Endothelial cell (in vitro differentiated cells): ENCODE data around the gene BEST1. TPM values are rescaled to one million over a fixed set of nuclear protein-coding genes. Genes with fewer than 3 reads are reported as not detected.

Experiments
- DNase-seq: peaks from one replicate; pipeline ENCODE4 v3.0.0; 2021; ENCODE audit warnings: low spot score
- H3K27ac Mint-ChIP-seq: one replicate; pipeline ENCODE4 v1.8.0; 2021; ENCODE audit warnings: mixed read lengths, inconsistent platforms; ENCODE audit not compliant: unreplicated experiment
- H3K27me3 Mint-ChIP-seq: one replicate; pipeline ENCODE4 v1.8.0; 2021; ENCODE audit warnings: mild to moderate bottlenecking, moderate library complexity, mixed read lengths, inconsistent platforms; ENCODE audit not compliant: unreplicated experiment
- H3K36me3 Mint-ChIP-seq: one replicate; pipeline ENCODE4 v1.8.0; 2021; ENCODE audit warnings: mild to moderate bottlenecking, low read depth, mixed read lengths, inconsistent platforms; ENCODE audit not compliant: unreplicated experiment
- H3K4me1 Mint-ChIP-seq: one replicate; pipeline ENCODE4 v1.8.0; 2021; ENCODE audit warnings: mild to moderate bottlenecking, mixed read lengths, inconsistent platforms; ENCODE audit not compliant: unreplicated experiment
- H3K4me3 Mint-ChIP-seq: one replicate; pipeline ENCODE4 v1.8.0; 2021; ENCODE audit warnings: mild to moderate bottlenecking, mixed read lengths, inconsistent platforms; ENCODE audit not compliant: unreplicated experiment
- H3K9me3 Mint-ChIP-seq: one replicate; pipeline ENCODE4 v1.8.0; 2021; ENCODE audit warnings: mixed read lengths, inconsistent platforms; ENCODE audit not compliant: unreplicated experiment
- CTCF ChIP-seq: fragments of 200-600 bp; sonication (generic); IDR thresholded peaks from one replicate; pipeline ENCODE4 v1.5.0; 2021; ENCODE audit warnings: antibody characterized with exemption; ENCODE audit not compliant: unreplicated experiment
- total RNA-seq: library from RNA; stranded (reverse); fragmentation: NEBNext Ultra II Directional; extraction: Animal tissue kit (Norgen Biotek cat#: 25700); gene quantifications from one replicate; pipeline ENCODE4 v1.2.1, GENCODE V29; 2021; ENCODE audit not compliant: unreplicated experiment

Gene BEST1
- total RNA-seq, 1 donor from 2014 or later = 0.08 TPM

GRCh38 chr11:61969838-61970662 lies 19.9 kb downstream of the BEST1 start:
- H3K27ac Mint-ChIP-seq = no peak overlapping the region
- H3K36me3 Mint-ChIP-seq = peaks cover 7% of the 10 kb centered on the region
- peaks cover 8% of the 10 kb centered on the region for H3K27me3 Mint-ChIP-seq
- no peaks in the 10 kb centered on the region for H3K9me3 Mint-ChIP-seq
- no peak for DNase-seq
- H3K4me3 Mint-ChIP-seq = no peak overlapping the region
- no peak for TF ChIP-seq CTCF
- H3K4me1 Mint-ChIP-seq = peaks cover 39% of the 10 kb centered on the region

GRCh38 chr11:61971248-61972111 lies 21.3 kb downstream of the BEST1 start:
- no peak for TF ChIP-seq CTCF
- peaks cover under 1% of the 10 kb centered on the region for H3K36me3 Mint-ChIP-seq
- H3K27ac Mint-ChIP-seq = peak overlapping the region; percentile 89
- peaks cover 29% of the 10 kb centered on the region for H3K4me1 Mint-ChIP-seq
- H3K9me3 Mint-ChIP-seq = no peaks in the 10 kb centered on the region
- peak; percentile 61 for DNase-seq
- H3K4me3 Mint-ChIP-seq = peak overlapping the region; percentile 71
- peaks cover 8% of the 10 kb centered on the region for H3K27me3 Mint-ChIP-seq

GRCh38 chr11:61972112-61972671 lies 22.0 kb downstream of the BEST1 start:
- DNase-seq = no peak
- Mint-ChIP-seq H3K27me3 (peaks cover 8% of the 10 kb centered on the region), H3K4me1 (peaks cover 25% of the 10 kb centered on the region), H3K27ac (no peak overlapping the region), H3K36me3 (no peaks in the 10 kb centered on the region), H3K4me3 (peak overlapping the region; percentile 33), H3K9me3 (no peaks in the 10 kb centered on the region)
- TF ChIP-seq CTCF = no peak

DNA sequence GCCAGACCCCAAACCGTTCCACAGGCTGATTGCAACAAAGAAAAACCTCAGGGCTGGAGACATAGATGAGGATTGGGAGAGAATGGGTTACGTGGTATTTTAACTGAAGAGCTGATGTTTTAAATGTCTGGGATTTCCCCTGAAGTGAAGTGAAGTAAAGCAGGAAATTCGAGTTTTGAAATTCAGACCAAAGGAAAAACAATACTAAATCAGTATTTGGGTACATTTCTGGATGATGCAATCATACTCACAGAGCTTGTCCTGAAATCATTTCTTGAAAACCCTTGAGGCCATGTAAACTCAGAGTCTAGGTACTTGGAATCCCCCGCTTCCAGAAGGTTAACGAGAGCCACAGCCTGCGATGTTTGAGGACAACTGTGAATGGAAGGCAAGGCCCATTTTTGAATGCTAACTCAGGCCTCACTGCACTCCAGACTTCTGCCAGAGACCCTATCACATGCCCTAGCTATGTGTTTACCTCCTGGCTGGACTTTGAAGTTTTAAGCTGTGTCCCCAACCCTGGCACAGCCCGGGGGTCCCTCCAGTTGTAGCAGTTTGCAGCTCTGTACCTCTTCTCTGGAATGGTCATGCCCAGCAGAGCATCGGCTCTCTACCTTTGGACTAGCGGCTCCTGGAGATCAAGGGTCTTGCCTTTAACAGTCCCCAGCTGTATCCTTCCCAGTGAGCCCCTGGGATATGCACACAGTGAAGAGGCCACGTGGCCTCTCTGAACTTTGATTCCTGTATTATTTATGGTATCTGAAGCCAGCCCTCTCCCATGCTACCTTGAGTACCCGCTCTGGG lies 22.7 kb downstream of the BEST1 start:
- no peaks in the 10 kb centered on the region for H3K9me3 Mint-ChIP-seq
- no peak for TF ChIP-seq CTCF
- peak overlapping the region; percentile 33 for H3K4me3 Mint-ChIP-seq
- no peak overlapping the region for H3K27ac Mint-ChIP-seq
- no peaks in the 10 kb centered on the region for H3K36me3 Mint-ChIP-seq
- H3K27me3 Mint-ChIP-seq = peaks cover 8% of the 10 kb centered on the region
- H3K4me1 Mint-ChIP-seq = peaks cover 25% of the 10 kb centered on the region
- DNase-seq = no peak
